GM12865 (cell line): ENCODE results near the gene TULP3.

Experiments
- DNase-seq: peaks from one replicate; pipeline ENCODE4 v3.0.0; 2010; ENCODE audit warnings: low read depth
- H3K4me3 ChIP-seq: 2 replicates; pipeline ENCODE4 v1.5.1; 2011; ENCODE audit warnings: mild to moderate bottlenecking, low read depth, low read length, control low read depth
- TF ChIP-seq, protein P1 (sequence below): IDR thresholded peaks from 2 replicates; pipeline ENCODE4 v1.5.1; 2011; ENCODE audit warnings: low read length, control low read depth, low read depth, inconsistent platforms; ENCODE audit not compliant: insufficient read depth; ENCODE audit errors: missing control alignments

TULP3 gene, protein sequence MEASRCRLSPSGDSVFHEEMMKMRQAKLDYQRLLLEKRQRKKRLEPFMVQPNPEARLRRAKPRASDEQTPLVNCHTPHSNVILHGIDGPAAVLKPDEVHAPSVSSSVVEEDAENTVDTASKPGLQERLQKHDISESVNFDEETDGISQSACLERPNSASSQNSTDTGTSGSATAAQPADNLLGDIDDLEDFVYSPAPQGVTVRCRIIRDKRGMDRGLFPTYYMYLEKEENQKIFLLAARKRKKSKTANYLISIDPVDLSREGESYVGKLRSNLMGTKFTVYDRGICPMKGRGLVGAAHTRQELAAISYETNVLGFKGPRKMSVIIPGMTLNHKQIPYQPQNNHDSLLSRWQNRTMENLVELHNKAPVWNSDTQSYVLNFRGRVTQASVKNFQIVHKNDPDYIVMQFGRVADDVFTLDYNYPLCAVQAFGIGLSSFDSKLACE

GRCh38 chr12:2890388-2891239 lies at the start of gene TULP3:
Gene TULP3 (plus strand): TSS chr12:2890891. CDS start chr12:2890948, 57 bp downstream.
- DNase-seq, result peak; percentile 97
- TF ChIP-seq, protein P1, sequence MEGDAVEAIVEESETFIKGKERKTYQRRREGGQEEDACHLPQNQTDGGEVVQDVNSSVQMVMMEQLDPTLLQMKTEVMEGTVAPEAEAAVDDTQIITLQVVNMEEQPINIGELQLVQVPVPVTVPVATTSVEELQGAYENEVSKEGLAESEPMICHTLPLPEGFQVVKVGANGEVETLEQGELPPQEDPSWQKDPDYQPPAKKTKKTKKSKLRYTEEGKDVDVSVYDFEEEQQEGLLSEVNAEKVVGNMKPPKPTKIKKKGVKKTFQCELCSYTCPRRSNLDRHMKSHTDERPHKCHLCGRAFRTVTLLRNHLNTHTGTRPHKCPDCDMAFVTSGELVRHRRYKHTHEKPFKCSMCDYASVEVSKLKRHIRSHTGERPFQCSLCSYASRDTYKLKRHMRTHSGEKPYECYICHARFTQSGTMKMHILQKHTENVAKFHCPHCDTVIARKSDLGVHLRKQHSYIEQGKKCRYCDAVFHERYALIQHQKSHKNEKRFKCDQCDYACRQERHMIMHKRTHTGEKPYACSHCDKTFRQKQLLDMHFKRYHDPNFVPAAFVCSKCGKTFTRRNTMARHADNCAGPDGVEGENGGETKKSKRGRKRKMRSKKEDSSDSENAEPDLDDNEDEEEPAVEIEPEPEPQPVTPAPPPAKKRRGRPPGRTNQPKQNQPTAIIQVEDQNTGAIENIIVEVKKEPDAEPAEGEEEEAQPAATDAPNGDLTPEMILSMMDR, result no peak
- H3K4me3 ChIP-seq, result peak within 1 kb of the TSS; percentile 90

DNA sequence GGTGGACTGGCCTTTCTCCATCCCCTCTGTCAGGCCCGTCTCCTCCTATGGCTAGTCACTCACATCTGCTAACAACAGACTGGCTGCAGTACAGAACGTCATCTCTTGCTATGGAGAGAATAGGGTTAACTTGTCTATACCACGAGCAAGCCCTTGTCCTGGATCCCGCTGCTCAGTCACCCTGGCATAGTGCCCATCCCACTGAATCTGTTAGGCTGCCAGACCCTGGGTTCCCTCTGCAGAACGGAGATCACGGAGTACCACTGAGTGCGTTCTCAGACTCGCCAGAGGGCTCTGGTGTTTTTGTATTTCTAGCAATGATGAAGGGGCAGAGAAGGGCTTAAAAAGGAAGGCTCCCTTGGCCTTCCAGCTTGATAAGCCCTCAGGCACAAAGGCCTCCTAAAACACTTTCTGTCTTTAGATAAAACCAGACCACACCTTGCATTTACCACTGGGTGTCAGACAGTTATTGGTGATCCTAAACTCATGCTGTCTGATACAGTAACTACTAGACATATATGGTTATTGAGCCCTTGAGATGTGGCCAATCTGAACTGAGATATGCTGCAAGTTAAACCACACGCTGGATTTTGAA lies 49.5 kb upstream of the TULP3 start:
- H3K4me3 ChIP-seq, result no peak overlapping the region
- TF ChIP-seq, protein P1, result no peak
- no peak for DNase-seq

GRCh38 chr12:2842948-2843347 lies 47.7 kb upstream of the TULP3 start:
- no peak overlapping the region for H3K4me3 ChIP-seq
- TF ChIP-seq, protein P1, result no peak
- DNase-seq, result no peak

GRCh38 chr12:2844786-2845185 lies 45.9 kb upstream of the TULP3 start:
- TF ChIP-seq, protein P1, result no peak
- H3K4me3 ChIP-seq, result no peak overlapping the region
- no peak for DNase-seq

DNA sequence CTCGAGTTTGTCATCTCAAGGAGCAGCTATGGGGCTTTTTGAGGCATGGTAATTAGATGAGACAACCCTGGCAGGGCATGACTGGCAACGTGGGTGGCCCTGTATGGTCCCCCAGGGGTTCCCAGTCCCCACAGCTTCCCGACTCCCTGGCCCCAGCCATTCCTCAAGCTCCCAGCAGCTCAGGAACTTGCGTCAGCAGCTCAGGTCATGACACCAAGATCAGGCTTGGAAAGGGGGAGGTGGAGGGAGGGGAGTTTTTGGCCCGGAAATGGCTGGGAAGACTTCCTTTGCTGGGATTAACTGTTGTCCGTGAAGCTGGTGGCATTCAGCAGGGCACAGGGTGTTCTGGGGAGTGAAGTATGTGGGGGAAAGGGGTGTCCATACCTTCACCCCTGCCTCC lies 45.4 kb upstream of the TULP3 start:
- TF ChIP-seq, protein P1, result no peak
- DNase-seq, result no peak
- no peak overlapping the region for H3K4me3 ChIP-seq

DNA sequence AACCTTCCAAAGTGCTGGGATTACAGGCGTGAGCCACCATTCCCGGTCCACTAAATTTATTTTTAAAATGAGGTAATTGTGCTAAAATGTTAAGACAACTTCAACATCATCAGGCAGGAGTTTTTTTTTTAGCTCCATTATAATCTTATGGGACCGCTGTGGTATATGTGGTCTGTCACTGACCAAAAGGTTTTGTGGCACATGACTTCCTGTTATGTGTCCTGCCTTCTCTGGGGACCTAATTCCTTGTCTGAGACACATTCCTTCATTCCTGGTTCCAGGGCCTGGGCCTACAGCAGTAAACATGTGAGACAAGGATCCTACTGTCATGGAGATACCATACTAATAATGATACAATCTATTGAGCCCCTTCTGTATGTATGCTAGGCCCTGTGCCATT lies 38.8 kb upstream of the TULP3 start:
- H3K4me3 ChIP-seq, result no peak overlapping the region
- DNase-seq, result no peak
- TF ChIP-seq, protein P1, result no peak
